ENCODE measurements around the gene COL12A1.

COL12A1 gene

GRCh38 chr6:75205776-75206575 lies at the start of gene COL12A1:
Gene COL12A1, minus strand, starts transcription at chr6:75206053. Its CDS starts 3,261 bp downstream, at chr6:75202792.
- peak; percentile 32 for TF ChIP-seq CTCF (conservative IDR thresholded peaks at IDR 0.05; ENCODE audit: low read depth, low read length)
- H3K4me3 ChIP-seq (ENCODE audit: low read depth, low read length), result peak within 1 kb of the TSS; percentile 90
- peak; percentile 99 for DNase-seq (ENCODE audit: low read depth)

DNA sequence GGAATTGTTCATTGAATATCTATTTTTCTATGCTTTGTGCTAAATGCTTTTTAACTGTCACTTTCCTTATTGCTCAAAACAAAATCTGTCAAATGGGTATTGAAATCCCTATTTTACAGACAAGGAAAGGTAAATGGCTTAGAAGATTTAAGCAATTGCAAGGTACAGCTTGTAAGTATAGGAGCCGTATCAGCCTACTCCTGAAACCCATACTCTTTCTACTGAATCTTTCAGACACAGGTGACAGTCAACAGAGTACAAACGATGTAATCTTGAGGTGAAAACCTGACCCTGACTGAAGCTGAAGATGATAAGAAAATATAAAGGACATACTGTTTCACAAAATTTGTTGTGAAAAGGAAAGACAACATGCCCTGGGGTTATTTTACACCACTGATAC lies 44.7 kb upstream of the COL12A1 start:
- no peak overlapping the region for H3K4me3 ChIP-seq (ENCODE audit: low read depth, low read length)
- no peak for DNase-seq (ENCODE audit: low read depth)
- TF ChIP-seq CTCF (conservative IDR thresholded peaks at IDR 0.05; ENCODE audit: low read depth, low read length), result no peak

- H3K4me3 ChIP-seq (ENCODE audit: low read depth, low read length), result no peak overlapping the region
- TF ChIP-seq CTCF (conservative IDR thresholded peaks at IDR 0.05; ENCODE audit: low read depth, low read length), result no peak
- DNase-seq (ENCODE audit: low read depth), result no peak
These were observed 44.0 kb upstream of the COL12A1 start for GRCh38 chr6:75249837-75250236.

DNA sequence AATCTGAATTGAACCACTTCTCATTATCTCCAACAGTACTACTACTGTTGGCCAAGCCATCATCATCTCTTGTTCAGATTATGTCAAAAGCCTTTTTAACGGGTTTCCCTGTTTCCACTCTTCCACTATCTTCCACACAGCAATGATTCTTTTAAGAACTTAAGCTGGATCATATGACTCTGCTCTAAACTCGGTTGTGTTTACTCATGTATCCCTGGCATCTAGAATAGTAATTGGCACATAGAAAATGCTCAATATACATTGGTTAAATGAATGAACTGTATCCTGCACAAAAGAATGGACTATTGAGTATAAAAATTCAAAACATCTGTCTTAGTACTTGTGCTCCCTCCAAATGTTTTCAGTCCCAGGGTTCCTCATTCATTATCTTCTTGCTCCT lies 40.5 kb upstream of the COL12A1 start:
- no peak overlapping the region for H3K4me3 ChIP-seq (ENCODE audit: low read depth, low read length)
- TF ChIP-seq CTCF (conservative IDR thresholded peaks at IDR 0.05; ENCODE audit: low read depth, low read length), result no peak
- no peak for DNase-seq (ENCODE audit: low read depth)

DNA sequence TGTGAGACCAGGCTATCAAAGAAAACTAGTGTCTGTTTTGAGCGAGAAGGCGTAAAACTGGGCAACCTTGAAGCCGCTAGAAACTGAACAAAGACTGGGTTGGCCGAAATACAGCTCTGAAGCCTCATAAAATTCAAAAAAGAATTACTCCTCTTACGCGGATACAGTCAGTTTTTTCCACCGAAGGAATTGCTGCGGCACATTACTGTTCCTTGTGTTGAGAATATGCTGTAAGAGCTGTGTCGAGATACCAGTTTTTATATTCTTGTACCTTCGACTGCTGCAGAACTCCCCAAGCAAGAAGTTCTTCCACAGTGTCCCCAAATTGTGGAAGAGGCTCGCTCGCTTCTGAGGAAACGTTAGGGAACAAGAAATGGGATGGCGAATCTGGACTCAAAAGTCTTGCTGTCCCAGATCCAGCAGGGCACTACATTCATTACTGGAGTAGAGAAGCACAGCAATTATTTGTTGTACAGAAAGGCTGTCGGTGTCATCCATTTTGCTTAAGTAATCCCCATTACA lies 38.3 kb upstream of the COL12A1 start:
- no peak for TF ChIP-seq CTCF (conservative IDR thresholded peaks at IDR 0.05; ENCODE audit: low read depth, low read length)
- peak overlapping the region; percentile 69 for H3K4me3 ChIP-seq (ENCODE audit: low read depth, low read length)
- no peak for DNase-seq (ENCODE audit: low read depth)

GRCh38 chr6:75243333-75244062 lies 37.6 kb upstream of the COL12A1 start, which contains the start of gene COX7A2:
Gene COX7A2, minus strand, starts transcription at chr6:75243801. Its CDS starts 67 bp downstream, at chr6:75243734.
- no peak for TF ChIP-seq CTCF (conservative IDR thresholded peaks at IDR 0.05; ENCODE audit: low read depth, low read length)
- H3K4me3 ChIP-seq (ENCODE audit: low read depth, low read length), result peak within 1 kb of the TSS; percentile 69
- DNase-seq (ENCODE audit: low read depth), result peak; percentile 99
